GM13976 (cell line): ENCODE results near the gene GUCY1B1.

Source experiments
- DNase-seq: peaks from one replicate; pipeline ENCODE4 v3.0.0; 2012; ENCODE audit warnings: low spot score
- in situ Hi-C: fragments of 300-500 bp; cut with MboI; formaldehyde crosslinking; loops from one replicate; pipeline ENCODE4 v1.12.0; 2022; ENCODE audit warnings: low sequenced_read_pairs, mixed read lengths, inconsistent platforms; ENCODE audit not compliant: unreplicated experiment
- TF ChIP-seq, protein P1 (sequence below): IDR thresholded peaks from 2 replicates; pipeline ENCODE4 v1.5.1; 2012; ENCODE audit warnings: borderline replicate concordance, mild to moderate bottlenecking; ENCODE audit not compliant: insufficient read depth; ENCODE audit errors: extremely low read depth, missing control alignments, control extremely low read depth

Gene GUCY1B1

DNA sequence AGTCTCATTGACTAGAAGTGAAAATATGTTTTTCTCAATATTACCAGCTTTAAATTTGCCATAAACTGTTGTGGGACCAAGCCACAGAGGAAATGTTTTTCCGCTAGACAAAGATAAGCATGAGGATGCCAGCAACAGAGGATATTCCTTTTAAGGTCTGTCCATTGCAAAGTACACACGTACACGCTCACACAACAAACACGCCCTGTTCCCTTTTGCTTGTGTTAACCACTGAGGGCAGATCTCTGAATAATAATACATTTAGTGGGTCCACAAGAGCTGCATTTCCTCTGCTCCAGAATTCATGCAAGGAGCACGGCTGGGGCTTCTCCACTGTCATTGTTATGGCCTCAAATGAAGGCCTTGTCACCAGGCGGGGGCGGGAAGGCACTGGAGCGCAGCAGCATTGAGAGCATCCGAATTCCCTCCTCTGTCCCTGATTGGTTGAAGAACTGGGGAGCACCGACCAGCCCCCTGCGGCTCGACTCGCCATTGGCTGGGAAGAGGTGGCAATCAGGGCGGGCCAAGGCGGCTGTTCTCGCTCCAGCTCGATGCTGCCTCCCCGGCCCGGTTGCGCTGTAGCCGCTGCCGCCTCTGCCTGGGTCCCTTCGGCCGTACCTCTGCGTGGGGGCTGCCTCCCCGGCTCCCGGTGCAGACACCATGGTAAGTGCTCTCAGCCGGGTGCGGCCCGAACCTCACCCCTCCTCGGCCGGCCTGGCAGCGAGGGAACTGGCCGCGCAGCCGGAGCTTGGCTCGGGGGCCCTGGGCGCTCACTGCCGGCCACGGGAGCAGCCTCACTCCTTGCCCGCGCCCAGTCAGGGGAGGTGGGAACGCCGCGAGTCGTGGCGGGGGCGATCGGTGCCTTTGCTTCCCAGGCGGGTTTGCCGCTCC is at the start of gene GUCY1B1:
Gene GUCY1B1 (plus strand): TSS at position 541 of the 891 bp plus-strand sequence. CDS start 120 bp downstream, at position 661.
- TF ChIP-seq, protein P1, sequence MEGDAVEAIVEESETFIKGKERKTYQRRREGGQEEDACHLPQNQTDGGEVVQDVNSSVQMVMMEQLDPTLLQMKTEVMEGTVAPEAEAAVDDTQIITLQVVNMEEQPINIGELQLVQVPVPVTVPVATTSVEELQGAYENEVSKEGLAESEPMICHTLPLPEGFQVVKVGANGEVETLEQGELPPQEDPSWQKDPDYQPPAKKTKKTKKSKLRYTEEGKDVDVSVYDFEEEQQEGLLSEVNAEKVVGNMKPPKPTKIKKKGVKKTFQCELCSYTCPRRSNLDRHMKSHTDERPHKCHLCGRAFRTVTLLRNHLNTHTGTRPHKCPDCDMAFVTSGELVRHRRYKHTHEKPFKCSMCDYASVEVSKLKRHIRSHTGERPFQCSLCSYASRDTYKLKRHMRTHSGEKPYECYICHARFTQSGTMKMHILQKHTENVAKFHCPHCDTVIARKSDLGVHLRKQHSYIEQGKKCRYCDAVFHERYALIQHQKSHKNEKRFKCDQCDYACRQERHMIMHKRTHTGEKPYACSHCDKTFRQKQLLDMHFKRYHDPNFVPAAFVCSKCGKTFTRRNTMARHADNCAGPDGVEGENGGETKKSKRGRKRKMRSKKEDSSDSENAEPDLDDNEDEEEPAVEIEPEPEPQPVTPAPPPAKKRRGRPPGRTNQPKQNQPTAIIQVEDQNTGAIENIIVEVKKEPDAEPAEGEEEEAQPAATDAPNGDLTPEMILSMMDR: no peak
- peak; percentile 95 for DNase-seq
- in situ Hi-C loops: no loop called here

DNA sequence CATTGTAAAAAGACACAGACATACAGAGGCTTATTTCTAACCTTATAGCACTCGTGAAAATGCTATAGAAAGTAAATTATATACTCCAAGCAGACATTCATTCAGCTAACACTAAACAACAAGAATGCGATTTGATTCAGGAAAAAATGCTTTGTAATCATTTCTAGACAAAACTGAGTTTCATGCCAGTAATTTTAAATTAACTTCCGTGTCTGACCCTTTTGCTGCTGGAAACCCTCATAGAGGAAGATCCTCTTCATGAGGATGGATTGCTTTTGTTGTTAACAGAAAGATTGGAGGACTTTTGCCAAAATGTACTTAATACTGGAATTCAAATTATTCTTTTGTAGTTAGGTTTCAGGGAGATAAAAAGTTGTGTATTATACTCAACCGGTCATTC is 48.9 kb upstream of the GUCY1B1 start:
- TF ChIP-seq, protein P1: no peak
- no peak for DNase-seq
- in situ Hi-C loops: no loop called here

DNA sequence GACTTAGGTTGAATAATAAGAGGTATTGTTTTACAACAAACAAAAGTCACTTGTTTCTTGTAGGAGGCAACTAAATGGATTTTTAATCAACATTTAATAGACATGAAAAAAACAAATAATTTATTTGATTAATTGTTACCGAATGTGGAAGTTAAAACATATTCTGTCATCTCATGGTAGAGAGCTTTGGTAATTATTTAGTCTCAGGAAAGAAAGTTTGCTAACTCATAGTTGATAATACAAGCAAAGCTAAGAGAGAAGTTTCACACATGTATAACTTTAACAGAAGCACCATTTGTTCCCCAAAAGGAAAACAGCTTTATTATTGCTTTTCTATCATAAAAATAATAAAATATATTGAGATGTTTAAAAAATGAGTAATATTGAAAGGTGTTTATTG is 47.3 kb upstream of the GUCY1B1 start:
- DNase-seq: no peak
- TF ChIP-seq, protein P1: no peak
- in situ Hi-C loops: no loop called here

DNA sequence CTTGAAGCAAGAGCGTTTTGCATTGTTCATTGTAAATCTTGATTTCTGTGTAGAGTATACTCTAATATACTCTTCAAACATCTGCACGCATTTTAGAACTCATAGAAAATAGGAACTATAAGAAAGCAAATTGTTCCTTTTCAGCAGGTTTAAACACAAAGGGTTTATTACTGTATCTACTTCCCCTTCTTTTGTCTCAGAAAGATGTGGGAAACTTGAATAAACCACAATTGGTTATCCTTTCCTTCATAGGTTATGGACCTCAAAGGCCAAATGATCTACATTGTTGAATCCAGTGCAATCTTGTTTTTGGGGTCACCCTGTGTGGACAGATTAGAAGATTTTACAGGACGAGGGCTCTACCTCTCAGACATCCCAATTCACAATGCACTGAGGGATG is 46.0 kb upstream of the GUCY1B1 start:
- TF ChIP-seq, protein P1: no peak
- in situ Hi-C loops: no loop called here
- no peak for DNase-seq

DNA sequence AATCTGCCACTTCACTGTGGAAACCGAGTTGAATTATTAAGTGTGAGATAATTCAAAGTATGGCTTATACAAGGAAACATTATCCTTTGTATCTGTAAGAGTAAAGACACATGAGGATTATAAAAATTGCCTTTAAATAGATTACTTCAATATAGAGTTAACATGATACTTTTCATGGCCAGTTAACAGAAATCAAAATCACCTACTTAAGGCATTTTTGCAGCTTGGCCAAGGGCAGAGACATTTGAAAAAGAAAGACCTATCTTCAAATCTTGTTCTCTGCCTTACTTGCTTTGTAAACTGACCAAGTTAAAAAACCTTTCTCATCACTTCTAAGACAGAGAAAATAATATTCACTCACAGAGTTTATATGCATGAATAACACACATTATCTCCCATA is 44.9 kb upstream of the GUCY1B1 start:
- TF ChIP-seq, protein P1: no peak
- in situ Hi-C loops: no loop called here
- no peak for DNase-seq

DNA sequence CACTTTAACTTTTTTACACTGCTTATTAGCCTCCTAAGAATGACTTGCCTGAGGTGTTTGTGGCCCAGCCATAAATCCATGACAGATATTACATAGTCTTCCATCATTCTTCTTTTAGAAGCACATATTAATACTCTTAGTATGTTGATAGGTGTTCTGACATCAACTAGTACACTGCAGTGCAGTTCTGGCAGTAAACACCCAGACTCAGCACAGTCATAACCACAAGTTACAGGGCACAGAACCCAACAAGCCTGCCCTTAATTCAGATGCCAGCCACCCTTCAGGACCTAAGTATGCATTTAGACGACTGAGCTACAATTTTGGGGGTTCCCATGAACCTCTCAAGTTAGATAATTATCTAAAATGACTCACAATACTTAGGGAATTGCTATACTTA is 36.5 kb upstream of the GUCY1B1 start:
- no peak for DNase-seq
- TF ChIP-seq, protein P1: no peak
- in situ Hi-C loops: no loop called here
